Omental fat pad (tissue), 4 donors: Measurements from ENCODE around the gene MRPS7. TPM values are rescaled to one million over a fixed set of nuclear protein-coding genes. Genes with fewer than 3 reads are reported as not detected.

ENCODE experiments used
- ATAC-seq: fragments of 150-250 bp; one replicate; pipeline ENCODE4 v1.9.1; 2016; ENCODE audit warnings: mild to moderate bottlenecking, moderate library complexity; ENCODE audit not compliant: low FRiP score
- DNase-seq: peaks from one replicate; pipeline ENCODE4 v3.0.0-alpha.2; 2019; ENCODE audit warnings: low spot score
- total RNA-seq, 4 donors: library from RNA; depleted of rRNA; stranded (reverse); fragments of >200 nt; gene quantifications; one replicate each; pipeline ENCODE4 v1.1.0, GENCODE V29; 2016
- TF ChIP-seq, protein P1 (sequence below), 3 donors: fragments of 450-650 bp; IDR thresholded peaks; one replicate each; pipeline ENCODE4 v1.5.1; 2016 to 2017; ENCODE audit warnings: antibody characterized with exemption in 3 of 3, mild to moderate bottlenecking in 3 of 3, moderate library complexity in 2 of 3

The MRPS7 gene
- total RNA-seq, 4 donors from 2014 or later = 27.1 to 48.3 (median 38.4) TPM

DNA sequence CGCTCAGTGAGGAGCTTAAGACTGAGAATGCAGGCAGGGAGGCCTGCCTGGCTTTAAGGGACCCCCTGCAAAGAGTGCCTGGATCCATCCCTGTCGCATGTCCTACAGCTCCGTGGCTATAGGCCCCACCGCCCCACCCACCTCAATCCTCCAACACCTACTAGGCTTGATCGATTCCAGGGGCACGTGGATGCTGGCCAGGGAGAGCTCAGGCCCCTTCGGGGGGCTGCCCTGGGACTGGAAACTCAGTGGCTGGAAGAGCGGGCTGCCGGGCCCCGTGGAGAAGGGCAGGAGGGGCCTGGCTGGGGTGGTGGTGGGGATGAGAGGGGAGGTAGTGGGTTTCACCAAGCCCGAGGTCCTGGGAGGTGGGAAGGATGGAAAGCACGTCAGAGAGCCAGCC is 22.5 kb upstream of the MRPS7 start:
- no peak for ATAC-seq
- DNase-seq = no peak
- TF ChIP-seq, protein P1, sequence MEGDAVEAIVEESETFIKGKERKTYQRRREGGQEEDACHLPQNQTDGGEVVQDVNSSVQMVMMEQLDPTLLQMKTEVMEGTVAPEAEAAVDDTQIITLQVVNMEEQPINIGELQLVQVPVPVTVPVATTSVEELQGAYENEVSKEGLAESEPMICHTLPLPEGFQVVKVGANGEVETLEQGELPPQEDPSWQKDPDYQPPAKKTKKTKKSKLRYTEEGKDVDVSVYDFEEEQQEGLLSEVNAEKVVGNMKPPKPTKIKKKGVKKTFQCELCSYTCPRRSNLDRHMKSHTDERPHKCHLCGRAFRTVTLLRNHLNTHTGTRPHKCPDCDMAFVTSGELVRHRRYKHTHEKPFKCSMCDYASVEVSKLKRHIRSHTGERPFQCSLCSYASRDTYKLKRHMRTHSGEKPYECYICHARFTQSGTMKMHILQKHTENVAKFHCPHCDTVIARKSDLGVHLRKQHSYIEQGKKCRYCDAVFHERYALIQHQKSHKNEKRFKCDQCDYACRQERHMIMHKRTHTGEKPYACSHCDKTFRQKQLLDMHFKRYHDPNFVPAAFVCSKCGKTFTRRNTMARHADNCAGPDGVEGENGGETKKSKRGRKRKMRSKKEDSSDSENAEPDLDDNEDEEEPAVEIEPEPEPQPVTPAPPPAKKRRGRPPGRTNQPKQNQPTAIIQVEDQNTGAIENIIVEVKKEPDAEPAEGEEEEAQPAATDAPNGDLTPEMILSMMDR (IDR thresholded peaks at IDR 0.05) = no peak

DNA sequence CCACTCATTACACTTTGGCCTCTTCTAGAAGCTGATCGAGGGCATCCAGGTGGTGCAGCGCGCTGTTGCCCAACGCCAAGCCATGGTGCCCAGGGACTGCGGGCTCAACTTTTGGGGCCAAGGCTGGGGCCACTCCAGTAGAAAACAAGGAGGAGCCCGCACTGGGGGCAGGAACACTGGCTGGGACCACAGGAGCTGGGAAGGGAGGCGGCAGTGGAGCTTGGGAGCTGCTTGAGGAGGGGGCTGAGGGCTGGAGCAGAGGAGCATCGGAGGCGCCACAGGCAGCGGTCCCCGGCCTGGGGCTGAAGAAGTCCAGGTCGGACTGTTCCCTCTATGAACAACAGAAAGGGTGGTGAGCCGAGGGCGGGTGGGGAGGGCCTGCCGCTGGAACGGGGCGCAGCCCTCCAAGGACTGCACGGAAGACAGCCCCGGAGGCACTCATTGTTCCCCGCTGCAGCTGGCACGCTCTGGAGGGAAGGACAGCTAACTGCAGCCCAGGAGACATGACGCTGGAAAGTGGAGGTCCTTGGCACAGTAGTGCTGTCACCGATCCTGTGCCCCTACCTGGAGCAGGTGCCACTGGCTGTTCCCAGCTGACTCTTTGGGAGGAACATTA is 21.8 kb upstream of the MRPS7 start:
- DNase-seq (no peak), ATAC-seq (no peak)
- TF ChIP-seq, protein P1 (IDR thresholded peaks at IDR 0.05) = no peak

DNA sequence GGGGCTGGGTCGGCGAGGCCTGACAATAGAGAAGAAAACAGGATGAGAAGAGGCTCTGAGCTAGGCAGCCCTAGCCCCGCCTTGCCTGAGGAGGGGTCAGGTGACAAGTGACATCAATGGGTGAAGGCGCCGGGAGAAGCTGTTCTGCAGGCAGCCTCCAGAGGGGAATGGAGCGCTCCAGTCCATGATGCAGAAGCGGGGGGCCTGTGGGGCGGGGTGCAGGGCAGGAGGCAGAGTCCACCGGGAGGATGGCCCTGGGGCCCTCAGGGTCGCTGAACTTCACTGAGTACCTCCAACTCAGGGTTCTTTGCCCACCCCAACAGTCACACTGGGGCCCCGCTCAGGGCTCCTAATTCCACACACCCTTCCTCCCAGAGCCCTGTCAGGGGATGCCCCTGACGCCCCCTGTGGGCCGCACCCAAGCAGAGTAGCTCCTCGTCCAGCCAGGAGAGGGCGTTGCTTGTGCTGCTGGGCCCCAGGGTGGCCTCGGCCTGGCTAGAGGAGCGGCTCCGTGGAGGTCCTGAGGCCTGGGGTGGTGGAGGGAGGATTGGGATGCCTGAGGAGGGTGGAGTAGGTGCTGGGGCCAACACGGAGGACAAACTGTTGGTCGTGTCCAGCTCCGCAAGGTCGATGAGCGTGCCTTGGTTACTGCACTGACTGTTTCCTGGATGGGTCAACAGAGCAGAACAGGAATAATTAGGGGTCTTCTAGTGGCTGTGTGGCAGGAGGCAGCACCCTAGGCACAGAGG is 21.1 kb upstream of the MRPS7 start:
- ATAC-seq (peak; percentile 39), DNase-seq (no peak)
- TF ChIP-seq, protein P1 (IDR thresholded peaks at IDR 0.05) = no peak

DNA sequence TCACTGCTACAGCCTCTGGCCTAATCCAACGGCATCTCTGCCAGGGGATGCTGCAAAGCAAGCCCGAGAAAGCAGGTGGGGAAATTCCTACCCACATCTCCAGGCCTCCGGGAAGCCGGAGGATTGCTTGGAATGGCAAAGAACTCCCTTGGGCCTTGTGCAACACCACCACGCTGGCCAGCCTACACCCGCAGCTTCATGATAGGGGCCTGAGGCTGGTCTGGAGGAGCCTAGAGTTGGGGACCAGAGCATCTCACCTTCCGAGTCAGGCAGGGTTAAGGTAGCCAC is 20.6 kb upstream of the MRPS7 start:
- DNase-seq = no peak

DNA sequence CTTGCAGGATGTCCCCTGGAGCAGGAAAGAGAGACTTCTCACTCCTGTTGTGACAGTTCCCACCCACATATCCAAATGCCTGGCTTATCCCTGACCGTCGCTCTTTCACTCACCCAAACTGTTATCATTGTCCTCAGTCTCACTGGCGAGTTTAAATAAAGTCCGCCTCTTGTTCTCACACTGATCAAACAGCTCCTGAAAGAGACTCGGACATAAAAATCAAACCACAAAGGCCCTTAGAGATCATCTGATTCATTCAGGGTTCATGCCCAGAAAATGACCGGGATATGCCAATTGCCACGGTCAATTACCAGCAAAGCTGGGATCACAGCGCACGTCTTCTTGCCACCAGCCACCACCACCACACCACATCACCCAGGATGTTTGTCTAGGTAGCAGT is 20.2 kb upstream of the MRPS7 start:
- TF ChIP-seq, protein P1 (IDR thresholded peaks at IDR 0.05) = no peak
- no peak for ATAC-seq
- DNase-seq = no peak

More for the DNA sequence above, 20.6 kb upstream of the MRPS7 start:
- TF ChIP-seq, protein P1 (IDR thresholded peaks at IDR 0.05) = no peak
- peak; percentile 50 for ATAC-seq

DNA sequence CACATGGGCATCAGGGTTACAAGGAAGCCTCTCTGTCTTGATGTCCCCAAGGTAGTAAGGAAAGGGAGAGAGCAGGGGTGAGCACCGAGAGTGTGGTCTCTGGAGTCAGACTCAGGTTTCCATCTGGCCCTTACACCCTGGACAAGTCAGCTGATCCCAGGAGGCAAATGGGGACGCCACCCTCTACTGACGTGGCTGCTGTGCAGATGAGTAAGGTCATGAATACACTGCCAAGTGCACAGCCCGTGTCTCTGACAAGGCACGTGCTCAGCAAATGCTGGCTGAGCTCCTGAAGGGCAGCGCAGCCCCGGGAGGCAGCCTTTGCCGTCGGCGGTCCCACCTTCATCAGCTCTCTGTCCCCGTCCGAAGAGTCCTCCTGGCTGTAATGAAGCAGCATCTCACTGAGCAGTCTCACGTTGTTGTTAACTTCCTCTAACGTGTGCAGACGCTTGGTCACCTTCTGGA is 19.7 kb upstream of the MRPS7 start:
- DNase-seq = no peak
- TF ChIP-seq, protein P1 (IDR thresholded peaks at IDR 0.05) = no peak
- no peak for ATAC-seq
